Spleen (tissue), 7 donors: ENCODE data around the gene NPHP4.

ENCODE experiments used
- POLR2A ChIP-seq, 3 donors: fragments of 450-650 bp; IDR thresholded peaks; one replicate each; pipeline ENCODE4 v1.5.1; 2017; ENCODE audit warnings: antibody characterized with exemption in 3 of 3, mild to moderate bottlenecking in 1 of 3
- TF ChIP-seq, protein P1 (sequence below), 11 experiments: fragments of 200-600 bp in 7 of 11; fragments of 450-650 bp in 4 of 11; sonication (generic) in 4 of 11; IDR thresholded peaks in 8 of 11; conservative IDR thresholded peaks in 3 of 11; 1 replicate in 7 of 11; 2 replicates in 4 of 11; pipeline versions ENCODE4 v1.4.0 to v1.8.0; 2016 to 2021; ENCODE audit warnings: antibody characterized with exemption in 11 of 11, inconsistent platforms in 4 of 11, mild to moderate bottlenecking in 1 of 11
- donor health status: DM: no; HTN: no; CAD: no; lungs with moderate emphysema.
- donor health status: DM: no; HTN: no; CAD: no.
- donor health status: DM: no; HTN: no; CAD: no.

GRCh38 chr1:5978452-5978851, 13.8 kb downstream of the NPHP4 start:
- TF ChIP-seq, protein P1, sequence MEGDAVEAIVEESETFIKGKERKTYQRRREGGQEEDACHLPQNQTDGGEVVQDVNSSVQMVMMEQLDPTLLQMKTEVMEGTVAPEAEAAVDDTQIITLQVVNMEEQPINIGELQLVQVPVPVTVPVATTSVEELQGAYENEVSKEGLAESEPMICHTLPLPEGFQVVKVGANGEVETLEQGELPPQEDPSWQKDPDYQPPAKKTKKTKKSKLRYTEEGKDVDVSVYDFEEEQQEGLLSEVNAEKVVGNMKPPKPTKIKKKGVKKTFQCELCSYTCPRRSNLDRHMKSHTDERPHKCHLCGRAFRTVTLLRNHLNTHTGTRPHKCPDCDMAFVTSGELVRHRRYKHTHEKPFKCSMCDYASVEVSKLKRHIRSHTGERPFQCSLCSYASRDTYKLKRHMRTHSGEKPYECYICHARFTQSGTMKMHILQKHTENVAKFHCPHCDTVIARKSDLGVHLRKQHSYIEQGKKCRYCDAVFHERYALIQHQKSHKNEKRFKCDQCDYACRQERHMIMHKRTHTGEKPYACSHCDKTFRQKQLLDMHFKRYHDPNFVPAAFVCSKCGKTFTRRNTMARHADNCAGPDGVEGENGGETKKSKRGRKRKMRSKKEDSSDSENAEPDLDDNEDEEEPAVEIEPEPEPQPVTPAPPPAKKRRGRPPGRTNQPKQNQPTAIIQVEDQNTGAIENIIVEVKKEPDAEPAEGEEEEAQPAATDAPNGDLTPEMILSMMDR (IDR thresholded peaks at IDR 0.05 in 8 of 11, conservative IDR thresholded peaks at IDR 0.05 in 3 of 11), result no peak
- no peak for TF ChIP-seq POLR2A (IDR thresholded peaks at IDR 0.05)
